OCI-M1 (cell line): ENCODE data around the gene OAF.
"Not testable (repeated sequence)": the region's sequence is repeated elsewhere in the genome, so short reads cannot be mapped to it uniquely, and the experiment has no call there.

Experiments
- DNase-seq: peaks from one replicate; lab custom pipeline; 2025; lab: John Stamatoyannopoulos, UW

OAF gene

DNA sequence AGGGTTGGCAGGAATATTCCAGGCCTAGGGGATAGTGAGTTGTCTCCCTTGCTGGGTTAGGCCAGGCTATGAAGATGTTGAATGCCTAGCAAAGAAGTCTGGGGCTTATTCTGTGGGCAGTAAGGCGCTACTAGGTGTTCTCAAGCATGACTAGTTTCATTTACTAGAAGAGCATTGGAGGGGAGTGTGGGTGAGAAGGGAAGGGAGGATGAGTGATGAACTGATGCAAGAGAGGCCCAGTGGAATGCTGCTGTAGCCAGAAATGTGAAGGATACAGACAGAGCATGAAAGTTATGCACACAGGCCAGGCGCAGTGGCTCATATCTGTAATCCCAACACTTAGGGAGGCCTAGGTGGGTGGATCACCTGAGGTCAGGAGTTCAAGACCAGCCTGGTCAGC, 62.6 kb downstream of the OAF start:
- DNase-seq, result no peak

DNA sequence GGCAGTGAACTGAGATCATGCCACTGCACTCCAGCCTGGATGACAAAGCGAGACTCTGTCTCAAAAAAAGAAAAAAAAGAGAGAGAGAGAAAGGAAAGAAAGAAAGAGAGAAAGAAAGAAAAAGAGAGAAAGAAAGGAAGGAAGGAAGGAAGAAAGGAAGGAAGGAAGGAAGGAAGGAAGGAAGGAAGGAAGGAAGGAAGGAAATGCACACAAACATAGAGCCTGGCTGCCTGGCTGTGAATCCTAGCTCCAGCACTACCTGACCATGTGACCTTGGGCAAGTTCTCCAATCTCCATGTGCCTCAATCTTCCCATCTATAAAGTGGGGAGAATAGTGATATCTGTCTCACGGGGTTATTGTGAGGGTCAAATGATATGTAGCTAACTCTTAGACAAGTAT, 63.1 kb downstream of the OAF start:
- not testable (repeated sequence) for DNase-seq

DNA sequence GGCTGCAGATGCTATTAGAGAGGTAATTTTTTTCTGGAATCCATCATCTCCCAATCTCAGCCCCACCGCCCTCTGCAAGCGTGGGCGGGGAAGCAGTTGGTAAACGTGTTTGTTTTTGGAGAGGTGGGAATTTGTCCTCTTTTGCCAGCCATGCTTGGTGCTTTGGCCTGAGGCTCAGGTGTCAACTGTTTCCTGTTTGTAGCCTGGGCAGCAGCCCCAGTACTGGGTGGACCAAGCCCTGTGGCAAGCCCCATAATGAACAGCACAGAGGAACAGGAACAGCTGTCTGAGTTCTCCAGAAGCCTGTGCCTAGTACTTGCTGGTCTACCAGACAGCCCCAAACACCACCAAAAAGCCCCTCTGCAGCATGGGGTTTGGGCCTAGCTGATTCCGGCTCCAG, 68.7 kb downstream of the OAF start:
- DNase-seq, result no peak
